ENCODE data around the gene STH.

The STH gene

GRCh38 chr17:45968732-45969131 lies 30.3 kb upstream of the STH start:
- DNase-seq = no peak

GRCh38 chr17:45969726-45970125 lies 29.3 kb upstream of the STH start:
- no peak for DNase-seq

DNA sequence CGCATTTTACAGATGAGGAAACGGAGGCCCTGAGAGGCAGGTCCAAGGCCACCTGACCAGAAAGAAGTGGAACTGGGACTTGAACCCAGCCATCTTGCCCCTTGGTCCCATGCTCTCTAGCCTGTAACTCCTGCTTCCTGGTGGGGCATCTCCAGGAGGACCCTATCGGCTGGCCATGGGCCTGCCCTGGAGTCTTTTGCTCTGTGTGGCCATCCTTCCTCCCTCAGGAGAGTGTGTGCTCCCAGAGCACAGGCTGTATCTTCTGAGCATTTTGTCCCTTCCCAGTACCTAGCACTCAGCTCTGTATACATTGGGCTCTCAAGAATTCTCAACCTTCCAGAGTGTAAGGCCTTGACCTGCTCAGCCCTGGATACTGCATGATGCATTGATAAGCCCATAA lies 28.4 kb upstream of the STH start:
- DNase-seq = no peak

GRCh38 chr17:45971698-45972141 lies 27.3 kb upstream of the STH start:
- DNase-seq = no peak

DNA sequence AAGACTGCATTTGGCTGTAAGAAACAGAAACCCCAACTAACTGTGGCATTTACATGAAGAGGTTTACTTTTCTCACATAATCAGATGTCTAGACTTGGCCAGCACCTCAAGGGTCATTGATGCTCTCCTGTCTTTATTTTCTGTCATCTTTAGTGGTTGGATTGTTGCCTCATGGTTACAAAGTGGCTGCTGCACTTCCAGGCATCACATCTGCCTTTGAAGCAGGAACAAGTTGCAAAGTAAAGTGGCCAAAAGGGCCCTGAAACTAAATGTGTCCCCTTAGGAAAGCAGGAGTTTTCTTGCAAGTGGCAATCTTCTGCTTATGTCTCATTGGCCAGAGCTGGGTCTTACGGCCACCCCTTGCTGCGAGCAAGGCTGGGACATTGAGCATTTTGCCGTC lies 26.5 kb upstream of the STH start:
- no peak for DNase-seq

DNA sequence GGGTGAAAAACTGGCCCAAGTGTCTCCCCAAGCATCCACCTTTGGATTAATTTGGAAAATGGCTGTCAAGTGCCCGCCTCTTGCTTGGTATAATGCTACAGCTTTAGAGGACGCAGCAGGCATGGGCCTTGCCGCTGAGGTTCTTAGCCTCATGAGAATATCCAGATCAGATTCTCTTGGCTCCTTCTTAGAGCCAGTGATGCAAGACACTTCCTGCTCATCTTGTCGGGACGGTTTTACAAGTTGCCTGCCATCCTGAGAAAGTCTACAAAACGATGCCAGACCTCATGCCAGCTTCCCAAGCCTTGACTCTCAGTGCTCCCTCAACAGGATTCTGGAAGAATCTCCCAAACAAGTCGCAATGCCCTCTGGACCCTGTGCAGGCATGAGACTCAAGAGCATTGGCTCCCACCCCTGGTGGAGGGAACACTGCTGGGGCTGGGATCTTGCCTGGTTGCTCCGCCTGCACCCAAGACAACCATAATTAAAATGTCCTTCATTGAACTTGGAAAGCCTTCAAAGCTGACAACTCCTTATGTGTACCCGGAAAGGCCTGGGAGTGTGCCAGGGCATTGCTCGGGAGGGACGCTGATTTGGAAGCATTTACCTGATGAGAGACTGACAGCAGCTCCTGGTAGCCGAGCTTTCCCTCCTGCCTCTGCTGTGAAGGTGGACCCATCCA lies 25.8 kb upstream of the STH start:
- no peak for DNase-seq

DNA sequence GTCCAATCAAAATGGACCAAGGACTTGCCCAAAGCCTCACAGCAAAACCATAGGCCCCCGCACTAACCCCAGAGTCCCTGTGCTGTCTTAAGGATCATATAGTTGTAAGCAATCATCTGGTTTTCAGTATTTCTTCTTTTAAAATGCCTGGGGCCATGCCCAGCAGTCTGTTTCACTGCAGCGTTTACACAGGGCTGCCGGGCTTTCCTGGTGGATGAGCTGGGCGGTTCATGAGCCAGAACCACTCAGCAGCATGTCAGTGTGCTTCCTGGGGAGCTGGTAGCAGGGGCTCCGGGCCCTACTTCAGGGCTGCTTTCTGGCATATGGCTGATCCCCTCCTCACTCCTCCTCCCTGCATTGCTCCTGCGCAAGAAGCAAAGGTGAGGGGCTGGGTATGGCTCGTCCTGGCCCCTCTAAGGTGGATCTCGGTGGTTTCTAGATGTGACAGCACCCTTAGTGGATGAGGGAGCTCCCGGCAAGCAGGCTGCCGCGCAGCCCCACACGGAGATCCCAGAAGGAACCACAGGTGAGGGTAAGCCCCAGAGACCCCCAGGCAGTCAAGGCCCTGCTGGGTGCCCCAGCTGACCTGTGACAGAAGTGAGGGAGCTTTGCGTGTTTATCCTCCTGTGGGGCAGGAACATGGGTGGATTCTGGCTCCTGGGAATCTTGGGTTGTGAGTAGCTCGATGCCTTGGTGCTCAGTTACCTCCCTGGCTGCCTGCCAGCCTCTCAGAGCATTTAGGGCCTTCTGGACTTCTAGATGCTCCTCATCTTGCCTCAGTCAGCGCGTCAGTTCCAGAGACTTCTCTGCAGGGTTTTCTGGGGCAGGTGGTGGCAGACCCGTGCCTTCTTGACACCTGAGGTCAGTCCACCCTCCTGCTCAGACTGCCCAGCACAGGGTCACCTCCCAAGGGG lies 24.8 kb upstream of the STH start:
- no peak for DNase-seq

DNA sequence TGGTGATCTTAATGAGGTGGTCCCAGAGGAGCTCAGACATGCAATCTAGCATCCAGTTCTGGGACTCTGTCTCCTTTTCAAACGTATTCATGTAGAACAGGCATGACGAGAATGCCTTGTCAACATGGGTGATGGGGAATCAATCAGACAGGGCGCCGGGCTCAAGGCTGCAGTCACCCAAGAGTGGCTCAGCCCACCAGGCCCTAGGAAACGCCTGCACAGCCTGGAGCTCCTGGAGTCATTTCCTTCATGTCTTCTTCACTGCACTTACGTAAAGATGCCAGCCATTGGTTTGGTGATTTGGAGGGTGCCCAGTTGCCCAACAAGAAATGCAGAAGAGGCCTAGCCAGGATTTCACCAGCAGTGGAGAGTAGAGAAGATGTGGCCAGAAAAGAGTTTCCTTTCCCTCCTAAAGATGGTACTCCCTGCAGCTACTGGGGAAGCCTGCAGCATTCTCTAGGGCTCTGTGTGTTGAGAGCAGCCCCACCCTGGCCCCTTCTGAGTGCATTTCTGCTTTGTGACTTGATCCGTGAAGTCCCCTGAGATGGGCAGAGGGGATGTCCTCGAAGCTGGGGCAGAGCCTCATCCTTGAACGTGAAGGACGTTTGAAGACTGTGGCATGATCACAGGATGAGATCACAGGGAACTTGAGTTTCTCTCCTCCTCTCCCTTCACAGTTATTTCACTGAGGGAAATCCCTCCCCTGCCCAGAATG lies 24.0 kb upstream of the STH start:
- no peak for DNase-seq

- no peak for DNase-seq
These were observed 23.3 kb upstream of the STH start for GRCh38 chr17:45975640-45976295.

DNA sequence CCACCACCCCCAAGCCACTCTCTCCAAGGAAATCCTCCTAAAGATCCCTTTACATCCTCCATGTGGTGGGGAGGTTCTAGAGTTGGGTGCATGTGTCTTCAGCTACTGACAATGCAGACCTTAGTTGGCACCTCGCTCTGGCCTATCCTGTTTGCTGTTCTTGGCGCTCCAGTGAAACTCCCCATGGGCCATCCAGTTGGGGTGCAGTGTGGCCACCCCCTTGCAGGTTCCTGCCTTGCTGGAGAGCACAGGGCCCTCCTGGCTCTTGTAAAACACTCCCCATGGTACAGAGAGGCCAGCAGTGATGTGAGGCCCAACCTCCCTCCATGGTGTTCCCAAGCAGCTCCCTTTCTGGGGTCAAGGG lies 22.7 kb upstream of the STH start:
- no peak for DNase-seq

DNA sequence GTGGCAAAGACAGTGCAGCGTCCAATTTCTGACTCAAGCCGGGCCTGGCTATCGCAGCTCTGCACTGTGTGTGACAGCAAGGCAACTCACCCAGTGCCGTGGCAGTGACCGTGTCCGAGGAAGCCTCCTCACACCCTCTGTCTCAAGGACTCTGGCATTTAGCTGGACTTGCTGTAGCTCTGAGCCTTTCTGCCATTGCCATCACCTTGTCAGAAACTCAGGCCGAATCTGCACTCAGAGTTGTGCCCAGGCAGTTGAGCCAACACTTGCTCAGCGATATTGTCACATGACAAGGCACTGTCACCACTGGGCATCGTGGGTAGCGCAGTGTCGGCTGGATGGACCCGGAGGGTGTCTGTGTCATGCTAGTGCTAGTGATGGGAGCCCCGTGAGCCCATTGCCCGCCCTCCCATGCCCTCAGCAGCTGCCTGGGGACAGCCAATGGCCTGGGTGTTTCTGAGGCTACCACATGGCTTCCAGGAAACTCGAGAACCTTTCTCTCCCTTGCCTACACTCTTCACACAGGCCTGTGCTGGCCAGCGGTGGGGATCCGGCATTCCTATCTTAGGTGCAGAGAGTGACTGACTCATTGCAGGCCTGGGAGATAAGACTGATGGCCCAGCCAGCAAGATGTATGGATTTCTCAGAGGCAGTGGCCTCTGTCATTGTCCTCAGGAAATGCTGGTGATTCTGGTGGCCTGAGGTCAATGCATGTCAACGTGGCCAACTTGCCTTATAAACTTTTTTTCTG lies 22.1 kb upstream of the STH start:
- DNase-seq = no peak

- DNase-seq = no peak
These were observed 21.6 kb upstream of the STH start for GRCh38 chr17:45977506-45977824.

DNA sequence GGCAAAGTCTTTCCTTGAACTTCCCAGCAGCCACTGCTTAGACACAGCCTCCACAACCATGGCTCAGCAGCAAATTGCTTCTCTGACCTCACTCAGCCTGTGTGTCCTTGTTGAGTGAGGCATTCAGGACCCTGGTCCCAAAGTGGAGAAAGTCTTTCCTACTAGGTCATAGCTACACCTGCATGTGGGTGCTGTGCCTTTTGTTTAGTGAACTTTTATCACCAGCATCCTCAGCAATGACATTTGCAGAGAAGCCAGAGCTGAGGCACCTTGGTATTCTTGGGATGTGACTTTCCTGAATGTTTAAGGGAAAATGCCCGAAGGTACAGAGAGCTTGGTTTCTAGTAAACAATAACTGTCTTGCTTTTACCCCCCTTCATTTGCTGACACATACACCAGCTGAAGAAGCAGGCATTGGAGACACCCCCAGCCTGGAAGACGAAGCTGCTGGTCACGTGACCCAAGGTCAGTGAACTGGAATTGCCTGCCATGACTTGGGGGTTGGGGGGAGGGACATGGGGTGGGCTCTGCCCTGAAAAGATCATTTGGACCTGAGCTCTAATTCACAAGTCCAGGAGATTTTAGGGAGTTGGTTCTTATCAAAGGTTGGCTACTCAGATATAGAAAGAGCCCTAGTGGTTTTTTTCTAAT lies 20.9 kb upstream of the STH start:
- no peak for DNase-seq

GRCh38 chr17:45979137-45979536 lies 19.9 kb upstream of the STH start:
- no peak for DNase-seq

- no peak for DNase-seq
These were observed 18.2 kb upstream of the STH start for GRCh38 chr17:45980855-45981254.

- DNase-seq = no peak
These were observed 17.7 kb upstream of the STH start for GRCh38 chr17:45981306-45981705.

DNA sequence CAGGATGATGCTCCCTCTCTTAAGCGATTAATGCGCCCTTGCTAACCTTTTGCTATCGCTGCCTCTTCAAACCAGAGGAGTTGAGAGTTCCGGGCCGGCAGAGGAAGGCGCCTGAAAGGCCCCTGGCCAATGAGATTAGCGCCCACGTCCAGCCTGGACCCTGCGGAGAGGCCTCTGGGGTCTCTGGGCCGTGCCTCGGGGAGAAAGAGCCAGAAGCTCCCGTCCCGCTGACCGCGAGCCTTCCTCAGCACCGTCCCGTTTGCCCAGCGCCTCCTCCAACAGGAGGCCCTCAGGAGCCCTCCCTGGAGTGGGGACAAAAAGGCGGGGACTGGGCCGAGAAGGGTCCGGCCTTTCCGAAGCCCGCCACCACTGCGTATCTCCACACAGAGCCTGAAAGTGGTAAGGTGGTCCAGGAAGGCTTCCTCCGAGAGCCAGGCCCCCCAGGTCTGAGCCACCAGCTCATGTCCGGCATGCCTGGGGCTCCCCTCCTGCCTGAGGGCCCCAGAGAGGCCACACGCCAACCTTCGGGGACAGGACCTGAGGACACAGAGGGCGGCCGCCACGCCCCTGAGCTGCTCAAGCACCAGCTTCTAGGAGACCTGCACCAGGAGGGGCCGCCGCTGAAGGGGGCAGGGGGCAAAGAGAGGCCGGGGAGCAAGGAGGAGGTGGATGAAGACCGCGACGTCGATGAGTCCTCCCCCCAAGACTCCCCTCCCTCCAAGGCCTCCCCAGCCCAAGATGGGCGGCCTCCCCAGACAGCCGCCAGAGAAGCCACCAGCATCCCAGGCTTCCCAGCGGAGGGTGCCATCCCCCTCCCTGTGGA lies 16.0 kb upstream of the STH start:
- no peak for DNase-seq

DNA sequence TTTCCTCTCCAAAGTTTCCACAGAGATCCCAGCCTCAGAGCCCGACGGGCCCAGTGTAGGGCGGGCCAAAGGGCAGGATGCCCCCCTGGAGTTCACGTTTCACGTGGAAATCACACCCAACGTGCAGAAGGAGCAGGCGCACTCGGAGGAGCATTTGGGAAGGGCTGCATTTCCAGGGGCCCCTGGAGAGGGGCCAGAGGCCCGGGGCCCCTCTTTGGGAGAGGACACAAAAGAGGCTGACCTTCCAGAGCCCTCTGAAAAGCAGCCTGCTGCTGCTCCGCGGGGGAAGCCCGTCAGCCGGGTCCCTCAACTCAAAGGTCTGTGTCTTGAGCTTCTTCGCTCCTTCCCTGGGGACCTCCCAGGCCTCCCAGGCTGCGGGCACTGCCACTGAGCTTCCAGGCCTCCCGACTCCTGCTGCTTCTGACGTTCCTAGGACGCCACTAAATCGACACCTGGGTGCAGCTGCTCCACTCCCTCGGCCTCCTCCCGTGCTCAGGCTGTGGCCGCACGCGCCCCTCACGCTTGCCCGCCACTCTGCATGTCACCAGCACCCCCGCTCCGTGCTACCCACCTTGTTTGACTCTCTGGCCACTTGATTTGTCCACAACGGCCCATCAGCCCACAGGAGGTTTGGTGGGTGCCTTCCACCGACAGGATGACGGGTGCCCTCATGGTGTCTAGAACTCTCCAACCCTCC lies 15.3 kb upstream of the STH start:
- no peak for DNase-seq

DNA sequence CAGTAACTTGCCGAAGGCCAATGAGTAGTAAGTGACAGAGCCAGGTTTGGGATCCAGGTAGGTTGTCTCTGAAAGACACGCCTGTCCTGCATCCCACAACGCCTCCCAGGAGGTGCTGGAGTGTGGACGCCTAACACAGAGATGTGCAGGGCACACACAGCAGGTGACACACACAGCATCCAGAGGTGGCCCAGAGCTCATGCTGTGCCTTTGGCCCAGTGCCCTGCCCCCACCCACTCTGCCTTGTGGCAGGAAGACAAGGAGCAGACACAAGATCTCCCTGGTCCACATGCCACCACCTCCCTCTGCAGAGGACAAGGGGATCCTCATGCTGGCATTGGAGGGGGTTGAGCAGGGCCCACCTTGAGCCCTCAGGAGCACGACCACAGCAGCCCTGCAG lies 14.7 kb upstream of the STH start:
- no peak for DNase-seq

- no peak for DNase-seq
These were observed 13.6 kb upstream of the STH start for GRCh38 chr17:45985447-45985846.

DNA sequence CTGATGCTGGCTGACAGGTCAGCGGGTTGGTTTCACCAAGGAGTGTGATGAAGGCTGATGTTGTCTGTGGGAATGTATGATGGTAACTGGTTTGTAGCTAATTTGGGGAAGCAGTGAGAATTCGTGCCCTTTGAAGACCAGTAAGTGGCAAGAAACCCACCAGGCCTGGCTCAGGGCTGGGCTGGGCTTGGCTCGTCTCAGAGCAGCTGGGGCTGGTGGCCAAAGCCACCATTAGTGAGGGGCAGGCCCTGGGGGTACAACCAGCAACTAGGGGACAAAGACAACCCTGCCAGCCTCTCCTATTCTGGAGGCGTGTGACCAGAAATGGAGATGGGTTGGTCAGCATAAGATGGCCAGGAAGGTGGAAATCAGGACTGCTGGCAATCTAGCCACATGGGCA lies 13.0 kb upstream of the STH start:
- DNase-seq = no peak

All from CD4-positive, alpha-beta T cell treated with Interleukin-12 subunit alpha and Interleukin-12 subunit beta, for 1 hour (primary cell).